Right lobe of liver (tissue), 4 donors: ENCODE measurements around the gene TRIM17.

ENCODE experiments used
- CTCF ChIP-seq, 4 donors: fragments of 200-600 bp in 3 of 4; fragments of 450-650 bp in 1 of 4; IDR thresholded peaks; one replicate each; pipeline versions ENCODE4 v1.5.1 to v1.8.0; 2016 to 2022; ENCODE audit warnings: antibody characterized with exemption in 4 of 4, mild to moderate bottlenecking in 2 of 4
- POLR2A ChIP-seq: fragments of 450-650 bp; IDR thresholded peaks from one replicate; pipeline ENCODE4 v1.6.1; 2017; ENCODE audit warnings: antibody characterized with exemption, mild to moderate bottlenecking
- donor health status: DM: no; HTN: no; CAD: no.
- donor health status: DM: no; HTN: no; CAD: no.
- donor health status: DM: no; HTN: yes; CAD: no.

- no peak for TF ChIP-seq CTCF (IDR thresholded peaks at IDR 0.05)
- no peak for TF ChIP-seq POLR2A
Measured at GRCh38 chr1:228405200-228405978, 11.3 kb downstream of the TRIM17 start.
